ENCODE measurements around the gene GGA1. TPM values are rescaled to one million over a fixed set of nuclear protein-coding genes. Genes with fewer than 3 reads are reported as not detected.

GGA1 gene
- total and polyA plus RNA-seq, 9 of the 15 experiments (the other 6 are each of a cell fraction or from before 2014, with no cell fraction given), result 1.5 to 69.5 (median 31.6) TPM

GRCh38 chr22:37634417-37634924 is 25.8 kb downstream of the GGA1 start (continued):
- TF ChIP-seq ZNF512 (tag; IDR thresholded peaks at IDR 0.05), result no peak
- no peak for TF ChIP-seq NEUROD1 (IDR thresholded peaks at IDR 0.05; ENCODE audit: borderline replicate concordance, low read depth, low read length, partially characterized antibody)
- 0 out of 2 replicates have a peak, but pooled peaks have one; percentile 12 for TF ChIP-seq GATA2 (CRISPR knock-in tag; IDR thresholded peaks at IDR 0.05)
- TF ChIP-seq ZNF717 (CRISPR knock-in tag; IDR thresholded peaks at IDR 0.05), result no peak
- no peak for TF ChIP-seq ZNF830 (CRISPR knock-in tag; IDR thresholded peaks at IDR 0.05)
- no peak for TF ChIP-seq TFAP4 (CRISPR knock-in tag; IDR thresholded peaks at IDR 0.05; ENCODE audit: borderline replicate concordance)
- TF ChIP-seq NR3C1 (CRISPR knock-in tag; IDR thresholded peaks at IDR 0.05), result no peak
- TF ChIP-seq L3MBTL2 (IDR thresholded peaks at IDR 0.05), result peak; percentile 55
- no peak for TF ChIP-seq DIDO1 (tag; IDR thresholded peaks at IDR 0.05; ENCODE audit: low read depth)
- TF ChIP-seq NCOR1 (IDR thresholded peaks at IDR 0.05), result no peak
- TF ChIP-seq ZNF124 (CRISPR knock-in tag; IDR thresholded peaks at IDR 0.05), result no peak
- peak; percentile 41 to 59; a peak in 3 of 4 replicates for TF ChIP-seq NRF1 (conservative IDR thresholded peaks at IDR 0.05 in 1 of 2, IDR thresholded peaks at IDR 0.05 in 1 of 2)
- TF ChIP-seq MAFF (IDR thresholded peaks at IDR 0.05; ENCODE audit: low read length), result no peak
- no peak for TF ChIP-seq MXI1 (IDR thresholded peaks at IDR 0.05; ENCODE audit: low read depth, low read length)
- peak; percentile 52; the same call in 1 of the 2 replicates for TF ChIP-seq SMAD4 (CRISPR knock-in tag; conservative IDR thresholded peaks at IDR 0.05)
- TF ChIP-seq RBFOX2 (IDR thresholded peaks at IDR 0.05; ENCODE audit: low read depth, low read length), result no peak
- TF ChIP-seq CC2D1A (IDR thresholded peaks at IDR 0.05), result no peak
- no peak for TF ChIP-seq RBM39 (optimal IDR thresholded peaks at IDR 0.05; ENCODE audit: low read depth, low read length)
- TF ChIP-seq ZNF77 (CRISPR knock-in tag; IDR thresholded peaks at IDR 0.05), result no peak
- TF ChIP-seq NR4A1 (CRISPR knock-in tag; IDR thresholded peaks at IDR 0.05), result no peak
- no peak for TF ChIP-seq NR4A1 (tag; IDR thresholded peaks at IDR 0.05)
- no peak for TF ChIP-seq ZNF696 (CRISPR knock-in tag; conservative IDR thresholded peaks at IDR 0.05)
- no peak for TF ChIP-seq USF2 (CRISPR knock-in tag; IDR thresholded peaks at IDR 0.05)
- TF ChIP-seq ATF1 (CRISPR knock-in tag; IDR thresholded peaks at IDR 0.05), result no peak
- TF ChIP-seq ATF1 (tag; IDR thresholded peaks at IDR 0.05), result no peak
- 0 out of 2 replicates have a peak, but pooled peaks have one; percentile 15 for TF ChIP-seq NKRF (IDR thresholded peaks at IDR 0.05; ENCODE audit: borderline replicate concordance)

Data from K562 (cell line).